Activated naive CD4-positive, alpha-beta T cell treated with anti-CD3 and anti-CD28 coated beads, Interleukin-2, amount 10 ng/mL, durations not matched to agents 7 days and 5 days (primary cell): ENCODE results near the gene SNAP29.
"Not testable (repeated sequence)": the region's sequence is repeated elsewhere in the genome, so short reads cannot be mapped to it uniquely, and the experiment has no call there.

Experiments used
- CTCF ChIA-PET: fragments of 350-600 bp; sonication (Branson Sonifier 250); formaldehyde crosslinking; loops from one replicate; lab custom pipeline; 2021; ENCODE audit warnings: antibody characterized with exemption; lab: Charles Lee
- DNase-seq: peaks from one replicate; pipeline ENCODE4 v3.0.0-alpha.2; 2020
- H3K27ac Mint-ChIP-seq: one replicate; pipeline ENCODE4 v1.8.0; 2021; ENCODE audit warnings: mild to moderate bottlenecking, moderate library complexity, mixed read lengths
- H3K27me3 Mint-ChIP-seq: one replicate; pipeline ENCODE4 v1.8.0; 2021; ENCODE audit warnings: mild to moderate bottlenecking, mixed read lengths
- H3K36me3 Mint-ChIP-seq: one replicate; pipeline ENCODE4 v1.8.0; 2021; ENCODE audit warnings: mixed read lengths
- H3K4me1 Mint-ChIP-seq: one replicate; pipeline ENCODE4 v1.8.0; 2021; ENCODE audit warnings: mixed read lengths
- H3K4me3 Mint-ChIP-seq: one replicate; pipeline ENCODE4 v1.8.0; 2021; ENCODE audit warnings: mild to moderate bottlenecking, moderate library complexity, mixed read lengths
- H3K9me3 Mint-ChIP-seq: one replicate; pipeline ENCODE4 v1.8.0; 2021; ENCODE audit warnings: mixed read lengths

Gene SNAP29

DNA sequence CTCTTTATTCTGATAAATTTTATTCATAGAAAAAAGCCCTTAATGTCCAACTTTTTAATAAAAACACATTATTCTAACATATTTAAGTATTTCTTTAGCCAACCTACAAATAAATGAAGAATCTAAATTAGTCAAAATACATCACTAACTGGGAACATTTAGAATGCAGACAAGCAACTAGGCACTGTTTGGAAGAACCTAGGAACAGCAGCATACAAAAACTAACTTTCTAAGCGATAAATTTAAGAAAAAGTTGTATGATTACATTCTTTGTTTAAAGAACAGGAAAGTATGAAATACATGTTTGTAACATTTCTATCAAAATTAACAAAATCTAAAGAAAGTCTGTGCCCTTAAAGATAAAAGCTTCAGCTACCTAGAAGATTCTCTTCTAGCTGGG lies 35.5 kb upstream of the SNAP29 start:
- DNase-seq = no peak
- no peak overlapping the region for H3K4me3 Mint-ChIP-seq
- H3K4me1 Mint-ChIP-seq = no peaks in the 10 kb centered on the region
- CTCF ChIA-PET = interaction anchor here (1.6 kb wide), 1 partner anchor 39 kb away, joined by 3 read pairs; no protein-coding TSS in a partner anchor
- H3K36me3 Mint-ChIP-seq = peaks cover 45% of the 10 kb centered on the region
- H3K27ac Mint-ChIP-seq = no peak overlapping the region
- no peaks in the 10 kb centered on the region for H3K27me3 Mint-ChIP-seq
- no peaks in the 10 kb centered on the region for H3K9me3 Mint-ChIP-seq

DNA sequence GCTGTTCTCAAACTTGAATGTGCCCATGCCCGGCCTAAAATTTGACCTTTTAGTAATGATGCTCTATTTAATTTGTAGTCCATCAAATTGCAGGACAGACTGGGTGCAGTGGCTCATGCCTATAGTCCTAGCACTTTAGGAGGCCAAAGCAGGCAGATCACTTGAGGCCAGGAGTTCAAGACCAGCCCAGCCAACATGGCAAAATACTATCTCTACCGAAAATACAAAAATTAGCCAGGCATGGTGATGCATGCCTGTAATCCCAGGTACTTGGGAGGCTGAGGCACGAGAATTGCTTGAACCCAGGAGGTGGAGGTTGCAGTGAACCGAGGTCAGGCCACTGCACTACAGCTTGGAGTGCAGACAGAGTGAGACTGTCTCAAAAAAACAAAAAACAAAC lies 33.6 kb upstream of the SNAP29 start:
- CTCF ChIA-PET, H3K4me1 Mint-ChIP-seq, H3K9me3 Mint-ChIP-seq, H3K27me3 Mint-ChIP-seq, H3K4me3 Mint-ChIP-seq, DNase-seq, H3K27ac Mint-ChIP-seq: not testable (repeated sequence)
- H3K36me3 Mint-ChIP-seq = peaks cover 46% of the 10 kb centered on the region

DNA sequence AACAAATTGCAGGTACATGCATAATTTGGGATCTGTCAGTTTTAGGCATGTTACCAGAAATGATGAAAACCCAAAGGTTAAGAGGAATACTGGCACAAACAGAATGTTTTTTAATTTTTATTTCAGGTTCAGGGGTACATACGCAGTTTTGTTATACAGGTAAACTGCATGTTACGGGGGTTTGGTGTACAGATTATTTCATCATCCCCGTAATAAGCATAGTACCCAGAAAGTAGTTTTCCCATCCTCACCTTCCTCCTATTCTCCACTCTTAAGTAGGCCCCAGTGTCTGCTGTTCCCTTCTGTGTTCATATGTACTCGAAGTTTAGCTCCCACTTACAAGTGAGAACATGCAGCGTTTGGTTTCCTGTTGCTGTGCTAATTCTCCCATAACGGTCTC lies 33.2 kb upstream of the SNAP29 start:
- no peaks in the 10 kb centered on the region for H3K9me3 Mint-ChIP-seq
- no peak overlapping the region for H3K27ac Mint-ChIP-seq
- CTCF ChIA-PET = no interaction called here
- H3K4me1 Mint-ChIP-seq = no peaks in the 10 kb centered on the region
- DNase-seq = no peak
- no peaks in the 10 kb centered on the region for H3K27me3 Mint-ChIP-seq
- no peak overlapping the region for H3K4me3 Mint-ChIP-seq
- H3K36me3 Mint-ChIP-seq = peaks cover 49% of the 10 kb centered on the region

DNA sequence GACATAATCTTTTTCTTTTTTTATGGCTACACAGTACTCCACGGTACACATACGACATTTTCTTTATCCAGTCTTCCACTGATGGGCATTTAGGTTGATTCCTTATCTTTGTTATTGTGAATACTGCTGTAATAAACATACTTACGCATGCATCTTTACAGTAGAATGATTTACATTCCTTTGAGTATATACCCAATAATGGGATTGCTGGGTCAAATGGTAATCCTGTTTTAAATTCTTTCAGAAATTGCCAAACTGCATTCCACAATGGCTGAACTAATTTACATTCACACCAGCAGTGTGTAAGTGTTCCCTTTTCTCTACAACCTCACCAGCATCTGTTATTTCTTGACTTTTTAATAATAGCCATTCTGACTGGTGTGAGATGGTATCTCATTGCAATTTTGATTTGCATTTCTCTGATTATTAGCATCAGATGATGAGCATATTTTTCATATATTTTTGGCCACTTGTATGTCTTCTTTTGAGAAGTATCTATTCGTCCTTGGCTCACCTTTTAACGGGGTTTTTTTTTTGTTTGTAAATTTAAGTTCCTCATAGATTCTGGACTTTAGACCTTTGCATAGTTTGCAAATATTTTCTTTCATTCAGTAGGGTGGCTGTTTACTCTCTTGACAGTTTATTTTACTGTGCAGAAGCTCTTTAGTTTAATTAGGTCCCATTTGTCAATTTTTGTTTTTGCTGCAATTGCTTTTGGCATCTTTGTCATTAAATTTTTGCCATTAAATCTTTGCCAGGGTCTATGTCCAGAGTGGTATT lies 32.2 kb upstream of the SNAP29 start:
- DNase-seq, H3K27me3 Mint-ChIP-seq, CTCF ChIA-PET, H3K9me3 Mint-ChIP-seq, H3K27ac Mint-ChIP-seq, H3K4me1 Mint-ChIP-seq, H3K4me3 Mint-ChIP-seq: not testable (repeated sequence)
- H3K36me3 Mint-ChIP-seq = peaks cover 51% of the 10 kb centered on the region

DNA sequence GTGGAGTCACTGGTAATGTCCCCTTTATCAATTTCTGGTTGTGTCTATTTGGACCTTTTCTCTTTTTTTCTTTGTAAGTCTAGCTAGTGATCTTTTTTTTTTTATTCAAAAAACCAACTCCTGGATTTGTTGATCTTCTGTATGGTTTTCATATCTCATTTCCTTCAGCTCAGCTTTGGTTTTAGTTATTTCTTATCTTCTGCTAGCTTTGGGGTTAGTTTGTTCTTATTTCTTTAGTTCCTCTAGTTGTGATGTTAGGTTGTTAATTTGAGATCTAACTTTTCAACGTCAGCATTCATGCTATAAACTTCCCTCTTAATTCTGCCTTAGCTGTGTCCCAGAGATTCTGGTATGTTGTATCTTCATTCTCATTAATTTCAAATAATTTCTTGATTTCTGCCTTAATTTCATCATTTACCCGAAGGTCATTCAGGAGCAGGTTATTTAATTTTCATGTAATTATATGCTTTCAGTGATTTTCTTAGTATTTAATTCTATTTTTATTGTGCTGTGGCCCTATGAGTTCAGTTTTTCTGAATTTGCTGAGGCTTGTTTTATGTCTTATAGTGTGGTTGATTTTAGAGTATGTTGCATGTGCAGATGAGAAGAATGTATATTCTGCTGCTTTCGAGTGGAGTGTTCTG lies 29.2 kb upstream of the SNAP29 start:
- CTCF ChIA-PET = no interaction called here
- no peak overlapping the region for H3K27ac Mint-ChIP-seq
- H3K27me3 Mint-ChIP-seq = no peaks in the 10 kb centered on the region
- peaks cover 57% of the 10 kb centered on the region for H3K36me3 Mint-ChIP-seq
- no peak overlapping the region for H3K4me3 Mint-ChIP-seq
- no peak for DNase-seq
- H3K9me3 Mint-ChIP-seq = no peaks in the 10 kb centered on the region
- no peaks in the 10 kb centered on the region for H3K4me1 Mint-ChIP-seq

DNA sequence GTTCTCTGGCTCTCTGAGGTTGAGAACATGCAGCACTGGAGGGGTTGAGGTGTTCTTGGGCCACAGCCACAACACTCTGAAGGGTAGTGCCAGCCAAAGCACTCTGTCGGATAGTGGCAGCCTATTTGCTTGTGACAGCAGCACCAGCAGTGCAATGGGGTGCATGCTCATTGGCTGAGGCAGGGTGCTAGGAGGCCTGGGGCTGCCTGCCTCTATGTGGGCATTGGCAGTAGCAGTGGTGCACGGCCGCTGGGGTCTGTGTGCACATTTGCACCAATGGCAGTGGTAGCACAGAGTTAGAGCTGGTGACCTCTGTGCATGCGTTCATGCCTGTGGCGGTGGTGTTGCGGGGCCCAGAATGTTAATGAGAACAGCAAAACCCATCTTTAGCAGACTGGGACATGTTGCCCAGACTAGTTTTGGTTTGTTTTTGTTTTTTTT lies 25.6 kb upstream of the SNAP29 start:
- CTCF ChIA-PET = no interaction called here
- no peak for DNase-seq
- H3K27me3 Mint-ChIP-seq = no peaks in the 10 kb centered on the region
- no peak overlapping the region for H3K4me3 Mint-ChIP-seq
- peaks cover 9% of the 10 kb centered on the region for H3K4me1 Mint-ChIP-seq
- no peak overlapping the region for H3K27ac Mint-ChIP-seq
- peaks cover 42% of the 10 kb centered on the region for H3K36me3 Mint-ChIP-seq
- no peaks in the 10 kb centered on the region for H3K9me3 Mint-ChIP-seq

DNA sequence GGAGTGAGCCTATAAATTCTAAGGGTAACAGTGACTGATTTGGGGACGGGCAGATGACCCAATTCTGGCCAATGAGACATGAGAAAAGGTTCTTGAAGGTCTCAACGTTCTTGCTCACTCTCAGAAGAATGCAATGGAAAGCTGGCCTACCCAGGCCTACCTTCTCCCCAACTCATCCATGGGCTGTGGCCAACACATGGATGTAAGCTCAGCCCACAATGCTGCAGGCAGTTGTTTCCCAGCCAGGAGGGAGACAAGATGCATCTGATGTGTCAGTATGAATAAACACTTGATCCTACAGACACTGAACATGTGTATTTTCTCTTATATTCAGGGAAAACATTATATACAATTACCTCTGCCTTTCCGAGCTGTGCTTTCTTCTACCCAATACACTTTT lies 24.6 kb upstream of the SNAP29 start:
- no peak overlapping the region for H3K27ac Mint-ChIP-seq
- H3K27me3 Mint-ChIP-seq = no peaks in the 10 kb centered on the region
- no peak for DNase-seq
- H3K4me1 Mint-ChIP-seq = peaks cover 9% of the 10 kb centered on the region
- peaks cover 38% of the 10 kb centered on the region for H3K36me3 Mint-ChIP-seq
- no peak overlapping the region for H3K4me3 Mint-ChIP-seq
- CTCF ChIA-PET = no interaction called here
- no peaks in the 10 kb centered on the region for H3K9me3 Mint-ChIP-seq

DNA sequence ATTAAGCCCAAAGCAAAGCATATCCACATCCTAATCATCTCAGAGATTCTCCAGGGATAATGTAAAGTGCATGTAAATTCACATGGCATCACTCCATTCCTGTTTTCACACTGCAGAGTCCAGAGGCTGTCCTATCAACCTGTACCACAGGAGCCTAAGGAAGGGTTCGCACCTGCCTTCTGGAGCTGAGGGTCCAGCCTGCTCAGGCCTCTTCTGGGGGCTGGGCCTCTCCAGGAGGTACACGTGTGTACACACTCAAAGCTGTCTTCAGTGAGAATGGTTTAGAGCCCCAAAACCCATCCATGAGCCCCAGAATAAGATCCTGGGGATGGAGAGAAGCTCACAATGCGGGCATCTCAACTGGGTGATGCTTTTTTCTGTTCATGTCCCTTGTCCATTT lies 24.1 kb upstream of the SNAP29 start:
- Mint-ChIP-seq H3K9me3 (no peaks in the 10 kb centered on the region), H3K4me1 (peaks cover 9% of the 10 kb centered on the region), H3K27ac (no peak overlapping the region), H3K4me3 (no peak overlapping the region), H3K27me3 (no peaks in the 10 kb centered on the region), H3K36me3 (peaks cover 34% of the 10 kb centered on the region)
- no peak for DNase-seq
- CTCF ChIA-PET = no interaction called here

DNA sequence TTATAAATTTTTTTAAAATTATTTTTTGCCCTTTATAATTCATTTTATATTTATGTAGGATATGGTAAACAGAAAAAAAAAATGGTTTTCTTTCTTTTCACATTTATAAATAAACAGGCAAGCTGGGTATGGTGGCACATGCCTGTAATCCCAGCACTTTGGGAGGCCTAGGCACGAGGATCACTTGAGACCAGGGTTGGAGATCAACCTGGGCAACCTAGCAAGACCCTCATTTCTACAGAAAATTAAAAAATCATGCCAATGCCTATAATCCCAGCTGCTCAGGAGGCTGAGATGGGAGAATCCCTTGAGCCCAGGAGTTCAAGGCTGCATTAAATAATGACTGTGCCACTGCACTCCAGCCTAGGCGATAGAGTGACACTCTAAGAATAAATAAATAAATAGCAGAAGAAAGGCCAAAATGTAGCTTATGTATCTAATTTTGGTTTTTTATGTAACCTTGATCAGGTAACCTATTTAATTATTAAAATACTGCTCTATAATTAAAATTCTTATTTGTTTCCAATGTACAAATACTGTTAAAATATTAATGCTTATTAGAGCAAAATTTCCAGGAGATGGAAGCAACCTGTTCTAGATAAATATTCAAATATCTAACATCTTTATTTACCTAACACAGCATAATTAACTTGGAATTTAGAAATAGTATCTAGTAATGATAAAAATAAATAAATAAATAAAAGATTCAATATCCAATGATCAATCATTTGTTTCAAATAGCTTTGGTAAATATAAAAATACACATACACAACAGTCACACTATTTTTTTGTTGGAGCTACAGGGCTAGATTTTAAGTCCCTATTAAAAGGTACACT lies 21.6 kb upstream of the SNAP29 start:
- H3K4me3 Mint-ChIP-seq = no peak overlapping the region
- no peak overlapping the region for H3K27ac Mint-ChIP-seq
- H3K36me3 Mint-ChIP-seq = peaks cover 21% of the 10 kb centered on the region
- H3K9me3 Mint-ChIP-seq = no peaks in the 10 kb centered on the region
- CTCF ChIA-PET = no interaction called here
- H3K27me3 Mint-ChIP-seq = no peaks in the 10 kb centered on the region
- peaks cover 27% of the 10 kb centered on the region for H3K4me1 Mint-ChIP-seq
- no peak for DNase-seq

DNA sequence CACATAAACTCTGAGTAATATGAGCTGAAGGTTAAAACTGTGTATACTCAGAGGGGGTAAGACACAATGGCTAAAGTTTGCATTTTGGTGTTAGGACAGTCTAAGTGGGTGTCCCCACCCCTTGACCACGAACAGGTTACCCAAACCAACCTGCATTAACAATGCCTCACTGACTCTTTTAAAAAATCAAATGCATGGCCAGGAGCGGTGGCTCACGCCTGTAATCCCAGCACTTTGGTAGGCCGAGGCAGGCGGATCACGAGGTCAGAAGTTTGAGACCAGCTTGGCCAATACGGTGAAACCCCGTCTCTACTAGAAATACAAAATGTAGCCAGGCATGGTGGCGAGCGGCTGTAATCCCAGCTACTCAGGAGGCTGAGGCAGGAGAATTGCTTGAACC lies 19.5 kb upstream of the SNAP29 start:
- CTCF ChIA-PET, H3K4me3 Mint-ChIP-seq, H3K27me3 Mint-ChIP-seq, DNase-seq, H3K36me3 Mint-ChIP-seq, H3K27ac Mint-ChIP-seq, H3K9me3 Mint-ChIP-seq: not testable (repeated sequence)
- peaks cover 27% of the 10 kb centered on the region for H3K4me1 Mint-ChIP-seq

DNA sequence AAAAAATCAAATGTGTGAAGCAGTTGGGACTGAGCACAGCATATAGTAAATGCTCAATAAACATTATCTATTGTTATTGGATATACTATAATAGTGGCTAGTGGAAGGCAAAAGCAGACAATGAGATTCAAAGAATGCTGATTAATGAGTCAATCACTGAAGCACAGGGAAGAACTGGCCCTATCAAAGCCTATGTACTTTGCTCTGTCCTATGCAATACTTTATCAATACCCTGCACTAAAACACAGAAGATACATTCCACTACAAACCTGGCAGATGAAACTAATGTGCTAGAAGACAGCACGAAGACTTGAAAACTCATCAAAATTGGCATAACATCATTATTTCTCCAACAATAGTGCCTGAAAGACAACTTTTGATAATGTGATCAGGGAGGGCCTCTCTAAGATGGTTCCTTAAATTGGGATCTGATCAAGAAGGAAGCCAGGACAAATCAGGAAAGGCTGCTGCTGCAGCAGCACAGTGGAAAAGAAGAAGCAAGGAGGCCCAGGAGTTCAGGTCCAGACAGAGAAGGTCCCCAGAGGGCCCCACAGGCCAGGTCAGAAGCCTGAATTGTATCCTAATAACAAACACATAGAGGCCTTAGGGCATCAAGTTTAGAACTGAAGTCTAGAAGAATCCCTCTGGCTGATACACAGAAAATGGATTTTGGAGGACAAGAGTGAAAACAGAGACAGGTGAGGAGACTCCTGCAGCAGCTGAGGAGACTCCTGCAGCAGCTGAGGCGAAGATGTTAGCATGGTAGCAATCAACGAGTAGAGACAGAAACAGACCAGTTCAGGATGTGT lies 18.8 kb upstream of the SNAP29 start:
- H3K4me1 Mint-ChIP-seq = peaks cover 27% of the 10 kb centered on the region
- no peaks in the 10 kb centered on the region for H3K9me3 Mint-ChIP-seq
- H3K4me3 Mint-ChIP-seq = no peak overlapping the region
- H3K36me3 Mint-ChIP-seq = peaks cover 5% of the 10 kb centered on the region
- CTCF ChIA-PET = no interaction called here
- no peak for DNase-seq
- H3K27me3 Mint-ChIP-seq = no peaks in the 10 kb centered on the region
- no peak overlapping the region for H3K27ac Mint-ChIP-seq

DNA sequence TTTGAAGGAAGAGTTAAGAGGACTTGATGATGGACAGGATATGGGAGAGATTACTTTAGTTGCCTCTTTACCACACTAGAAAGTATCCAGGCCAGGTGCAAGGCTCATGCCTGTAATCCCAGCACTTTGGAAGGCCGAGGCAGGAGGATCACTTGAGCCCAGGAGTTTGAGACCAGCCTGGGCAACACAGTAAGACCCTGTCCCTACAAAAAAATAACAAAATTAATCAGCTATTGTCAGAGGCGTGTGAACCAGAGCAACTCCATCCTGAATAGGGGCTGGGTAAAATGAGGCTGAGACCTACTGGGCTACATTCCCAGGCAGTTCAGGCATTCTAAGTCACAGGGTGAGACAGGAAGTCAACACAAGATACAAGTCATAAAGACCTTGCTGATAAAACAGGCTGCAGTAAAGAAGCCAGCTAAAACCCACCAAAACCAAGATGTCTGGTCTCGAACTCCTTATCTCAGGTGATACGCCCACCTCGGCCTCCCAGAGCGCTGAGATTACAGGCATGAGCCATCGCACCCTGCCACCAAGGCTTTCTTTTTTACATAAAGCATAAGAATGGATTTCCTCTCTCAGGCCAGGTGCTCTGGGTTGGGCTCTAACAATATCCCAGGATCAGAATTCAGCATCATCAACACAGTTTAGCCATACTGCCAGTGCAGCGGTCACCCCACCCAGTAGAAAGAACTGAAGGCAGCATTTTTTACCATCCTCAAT lies 18.0 kb upstream of the SNAP29 start:
- no peaks in the 10 kb centered on the region for H3K27me3 Mint-ChIP-seq
- no peaks in the 10 kb centered on the region for H3K9me3 Mint-ChIP-seq
- H3K4me3 Mint-ChIP-seq = no peak overlapping the region
- no peak for DNase-seq
- H3K36me3 Mint-ChIP-seq = peaks cover 3% of the 10 kb centered on the region
- CTCF ChIA-PET = no interaction called here
- no peak overlapping the region for H3K27ac Mint-ChIP-seq
- peaks cover 27% of the 10 kb centered on the region for H3K4me1 Mint-ChIP-seq

DNA sequence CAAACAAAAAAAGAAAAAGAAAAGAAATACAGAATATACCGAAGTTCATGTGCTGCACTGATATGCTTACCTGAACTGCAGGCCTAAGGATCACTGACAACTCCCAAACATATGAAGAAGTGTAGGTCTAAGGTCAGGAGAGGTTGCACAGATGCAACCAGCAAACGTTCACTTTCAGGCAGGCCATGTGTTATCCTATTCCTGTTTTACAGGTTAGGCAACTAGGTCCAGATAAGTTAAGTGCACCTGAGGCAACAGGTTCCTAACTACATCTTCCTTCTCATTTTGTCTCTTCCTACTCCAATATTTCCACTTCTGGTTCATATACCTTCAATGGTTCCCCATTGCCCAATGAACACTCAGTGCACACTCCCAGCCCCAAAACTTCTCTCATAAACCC lies 15.3 kb upstream of the SNAP29 start:
- H3K9me3 Mint-ChIP-seq = no peaks in the 10 kb centered on the region

More for the DNA sequence above, 15.3 kb upstream of the SNAP29 start:
- CTCF ChIA-PET = no interaction called here
- Mint-ChIP-seq H3K36me3 (peaks cover 3% of the 10 kb centered on the region), H3K4me3 (no peak overlapping the region), H3K4me1 (peaks cover 20% of the 10 kb centered on the region), H3K27me3 (no peaks in the 10 kb centered on the region), H3K27ac (no peak overlapping the region)
- DNase-seq = no peak
